ENCODE data around the gene XXYLT1.

DNA sequence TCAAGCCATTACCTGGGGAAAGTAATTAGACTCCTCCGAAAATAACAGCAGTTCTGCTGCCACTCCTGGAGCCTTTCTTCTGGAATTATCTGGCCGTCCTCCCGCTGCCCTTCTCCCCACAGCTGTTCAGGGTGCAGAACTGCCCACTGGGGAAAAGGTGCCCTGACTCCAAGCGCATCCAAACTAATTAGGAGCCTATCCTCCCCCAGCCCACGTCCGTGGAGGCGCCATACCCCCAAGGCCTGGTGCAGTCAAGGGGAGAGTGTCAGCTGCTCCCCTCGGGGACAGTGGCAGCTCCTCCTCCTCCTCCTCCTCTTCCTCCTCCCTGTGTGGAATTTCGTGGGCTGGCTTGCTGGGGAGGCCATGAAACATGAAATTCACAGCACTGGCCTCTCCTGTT is 177.2 kb downstream of the XXYLT1 start:
- TF ChIP-seq, protein P1, sequence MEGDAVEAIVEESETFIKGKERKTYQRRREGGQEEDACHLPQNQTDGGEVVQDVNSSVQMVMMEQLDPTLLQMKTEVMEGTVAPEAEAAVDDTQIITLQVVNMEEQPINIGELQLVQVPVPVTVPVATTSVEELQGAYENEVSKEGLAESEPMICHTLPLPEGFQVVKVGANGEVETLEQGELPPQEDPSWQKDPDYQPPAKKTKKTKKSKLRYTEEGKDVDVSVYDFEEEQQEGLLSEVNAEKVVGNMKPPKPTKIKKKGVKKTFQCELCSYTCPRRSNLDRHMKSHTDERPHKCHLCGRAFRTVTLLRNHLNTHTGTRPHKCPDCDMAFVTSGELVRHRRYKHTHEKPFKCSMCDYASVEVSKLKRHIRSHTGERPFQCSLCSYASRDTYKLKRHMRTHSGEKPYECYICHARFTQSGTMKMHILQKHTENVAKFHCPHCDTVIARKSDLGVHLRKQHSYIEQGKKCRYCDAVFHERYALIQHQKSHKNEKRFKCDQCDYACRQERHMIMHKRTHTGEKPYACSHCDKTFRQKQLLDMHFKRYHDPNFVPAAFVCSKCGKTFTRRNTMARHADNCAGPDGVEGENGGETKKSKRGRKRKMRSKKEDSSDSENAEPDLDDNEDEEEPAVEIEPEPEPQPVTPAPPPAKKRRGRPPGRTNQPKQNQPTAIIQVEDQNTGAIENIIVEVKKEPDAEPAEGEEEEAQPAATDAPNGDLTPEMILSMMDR (conservative IDR thresholded peaks at IDR 0.05; ENCODE audit: low read depth, low read length), result no peak
- TF ChIP-seq EZH2 (IDR thresholded peaks at IDR 0.05; ENCODE audit: borderline replicate concordance, low read depth, low read length, poor library complexity, severe bottlenecking), result no peak
